ENCODE measurements around the gene FGD2. TPM values are rescaled to one million over a fixed set of nuclear protein-coding genes. Genes with fewer than 3 reads are reported as not detected.

Gene FGD2
- total RNA-seq, 4 donors from 2014 or later, result 2.5 to 292 (median 34.9) TPM

- no peak overlapping the region for H3K27ac ChIP-seq
Measured at GRCh38 chr6:36959555-36960250, 45.8 kb upstream of the FGD2 start.

GRCh38 chr6:36961441-36962435 is 43.7 kb upstream of the FGD2 start:
- no peak overlapping the region for H3K4me3 ChIP-seq
- peaks cover 0 to 21% (median 6%) of the 10 kb centered on the region in 4 donors for H3K4me1 ChIP-seq
- H3K27me3 ChIP-seq, result no peaks in the 10 kb centered on the region
- no peak overlapping the region for H3K27ac ChIP-seq
- H3K9me3 ChIP-seq, result no peaks in the 10 kb centered on the region
- DNase-seq, result peak in 2 of 3 donors; percentile 44 to 45
- TF ChIP-seq POLR2A (IDR thresholded peaks at IDR 0.05) (no peak), CTCF (IDR thresholded peaks at IDR 0.05) (no peak)
- no peaks in the 10 kb centered on the region for H3K36me3 ChIP-seq

More at GRCh38 chr6:36959555-36960250, 45.8 kb upstream of the FGD2 start:
- Histone ChIP-seq H3K27me3 (no peaks in the 10 kb centered on the region), H3K36me3 (no peaks in the 10 kb centered on the region), H3K4me3 (no peak overlapping the region), H3K9me3 (no peaks in the 10 kb centered on the region), H3K4me1 (peaks cover 0 to 26% (median 6%) of the 10 kb centered on the region in 4 donors)
- TF ChIP-seq POLR2A (IDR thresholded peaks at IDR 0.05) (no peak), CTCF (IDR thresholded peaks at IDR 0.05) (no peak)
- DNase-seq, result peak in 1 of 3 donors; percentile 24

GRCh38 chr6:36962874-36963273 is 42.6 kb upstream of the FGD2 start:
- Histone ChIP-seq H3K4me1 (peaks cover 0 to 21% (median 6%) of the 10 kb centered on the region in 4 donors), H3K9me3 (no peaks in the 10 kb centered on the region), H3K4me3 (peak overlapping the region in 1 of 4 donors; percentile 15), H3K27ac (peak overlapping the region in 1 of 4 donors; percentile 63), H3K36me3 (peaks cover 0 to 11% (median 0%) of the 10 kb centered on the region in 3 donors), H3K27me3 (no peaks in the 10 kb centered on the region)
- TF ChIP-seq POLR2A (IDR thresholded peaks at IDR 0.05) (no peak), CTCF (IDR thresholded peaks at IDR 0.05) (no peak)
- DNase-seq, result peak; percentile 58 to 90 (median 81)

GRCh38 chr6:36963451-36964290 is 41.8 kb upstream of the FGD2 start:
- no peaks in the 10 kb centered on the region for H3K27me3 ChIP-seq
- peaks cover 0 to 21% (median 6%) of the 10 kb centered on the region in 4 donors for H3K4me1 ChIP-seq
- no peaks in the 10 kb centered on the region for H3K9me3 ChIP-seq
- H3K4me3 ChIP-seq, result peak overlapping the region in 1 of 4 donors; percentile 15
- peak overlapping the region in 1 of 4 donors; percentile 63 for H3K27ac ChIP-seq
- TF ChIP-seq POLR2A (IDR thresholded peaks at IDR 0.05) (no peak), CTCF (IDR thresholded peaks at IDR 0.05) (no peak)
- DNase-seq, result peak; percentile 39 to 72 (median 62)
- H3K36me3 ChIP-seq, result peaks cover 0 to 19% (median 0%) of the 10 kb centered on the region in 3 donors

DNA sequence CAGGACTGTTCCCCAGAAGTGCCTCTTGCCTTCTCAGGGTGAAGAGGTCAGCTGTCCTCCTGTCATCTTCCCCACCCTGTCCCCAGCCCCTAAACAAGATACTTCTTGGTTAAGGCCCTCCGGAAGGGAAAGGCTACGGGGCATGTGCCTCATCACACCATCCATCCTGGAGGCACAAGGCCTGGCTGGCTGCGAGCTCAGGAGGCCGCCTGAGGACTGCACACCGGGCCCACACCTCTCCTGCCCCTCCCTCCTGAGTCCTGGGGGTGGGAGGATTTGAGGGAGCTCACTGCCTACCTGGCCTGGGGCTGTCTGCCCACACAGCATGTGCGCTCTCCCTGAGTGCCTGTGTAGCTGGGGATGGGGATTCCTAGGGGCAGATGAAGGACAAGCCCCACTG is 41.1 kb upstream of the FGD2 start:
- Histone ChIP-seq H3K4me1 (peaks cover 0 to 21% (median 6%) of the 10 kb centered on the region in 4 donors), H3K9me3 (no peaks in the 10 kb centered on the region), H3K27me3 (no peaks in the 10 kb centered on the region), H3K27ac (peak overlapping the region in 1 of 4 donors; percentile 63), H3K36me3 (peaks cover 0 to 26% (median 0%) of the 10 kb centered on the region in 3 donors), H3K4me3 (no peak overlapping the region)
- TF ChIP-seq POLR2A (IDR thresholded peaks at IDR 0.05) (no peak), CTCF (IDR thresholded peaks at IDR 0.05) (no peak)
- no peak for DNase-seq
